HCT116 (cell line): ENCODE measurements around the gene SEMA5B. TPM values are rescaled to one million over a fixed set of nuclear protein-coding genes. Genes with fewer than 3 reads are reported as not detected.

Experiments used
- ATAC-seq: fragments of 200-7000 bp; cut with Tn5 transposase; 2 replicates; pipeline ENCODE4 v1.9.1; 2020; ENCODE audit warnings: mild to moderate bottlenecking, moderate library complexity
- BruUV-seq: library from RNA; stranded (reverse); fragments of 400-500 nt; replicated peaks from 2 replicates; lab custom pipeline; 2021; lab: Mats Ljungman, UMichigan
- CTCF ChIA-PET: fragments of 300-600 bp; sonication (Branson Sonifier 250); formaldehyde crosslinking; loops from one replicate; lab custom pipeline; 2021; ENCODE audit warnings: antibody characterized with exemption; lab: Charles Lee
- POLR2A ChIA-PET: fragments of 300-600, 350-600 bp; sonication (Branson Sonifier 250); formaldehyde crosslinking; loops from one replicate; lab custom pipeline; 2021; ENCODE audit warnings: antibody characterized with exemption; lab: Charles Lee
- RAD21 ChIA-PET, 2 experiments: fragments of 300-600 bp; sonication (Branson Sonifier 250); formaldehyde crosslinking; loops; one replicate each; lab custom pipeline; 2023; ENCODE audit warnings: low total read pairs in 2 of 2; ENCODE audit not compliant: uncharacterized antibody in 2 of 2, unreplicated experiment in 2 of 2, low non-redundant PET in 1 of 2; lab: Charles Lee
- DNase-seq: peaks from one replicate; pipeline ENCODE4 v3.0.0-alpha.2; 2010; ENCODE audit warnings: low read depth, low spot score
- H2AFZ ChIP-seq: fragments of 200-600 bp; shearing (Covaris generic), sonication (generic); 2 replicates; pipeline ENCODE4 v1.6.1; 2017; ENCODE audit warnings: low read depth, mixed run types, mixed read lengths, antibody characterized with exemption, low read length; ENCODE audit not compliant: poor library complexity, severe bottlenecking
- H3K27ac ChIP-seq: 2 replicates; pipeline ENCODE4 v1.5.1; 2012; ENCODE audit warnings: low read depth, low read length
- H3K27me3 ChIP-seq: fragments of 200-600 bp; sonication (generic); 2 replicates; pipeline ENCODE4 v1.6.1; 2016; ENCODE audit warnings: mixed run types, low read length, mixed read lengths; ENCODE audit not compliant: insufficient read depth
- H3K36me3 ChIP-seq, 2 experiments: fragments of 200-500 bp in 1 of 2; fragments of 200-600 bp in 1 of 2; sonication (Bioruptor generic) in 1 of 2; sonication (generic) in 1 of 2; 2 replicates each; pipeline versions ENCODE4 v1.5.1 to v1.6.1; 2014 to 2016; ENCODE audit warnings: low read length in 2 of 2, inconsistent platforms in 1 of 2, mixed read lengths in 1 of 2, mixed run types in 1 of 2; ENCODE audit not compliant: insufficient read depth in 2 of 2, control insufficient read depth in 1 of 2
- H3K4me1 ChIP-seq, 2 experiments: fragments of 200-600 bp in 1 of 2; sonication (generic) in 1 of 2; 2 replicates each; pipeline versions ENCODE4 v1.5.1 to v1.6.1; 2012 to 2017; ENCODE audit warnings: low read length in 2 of 2, inconsistent platforms in 1 of 2, mild to moderate bottlenecking in 1 of 2, mixed read lengths in 1 of 2, mixed run types in 1 of 2, moderate library complexity in 1 of 2; ENCODE audit not compliant: insufficient read depth in 2 of 2, control insufficient read depth in 1 of 2
- H3K4me2 ChIP-seq: fragments of 200-600 bp; sonication (generic); 2 replicates; pipeline ENCODE4 v1.6.1; 2017; ENCODE audit warnings: mixed run types, low read length, mixed read lengths
- H3K4me3 ChIP-seq, 2 experiments: fragments of 200-600 bp in 1 of 2; sonication (generic) in 1 of 2; replicated peaks in 1 of 2; 2 replicates each; pipeline ENCODE4 v1.5.1; 2011 to 2016; ENCODE audit warnings: low read length in 2 of 2, control low read depth in 1 of 2, low read depth in 1 of 2, mild to moderate bottlenecking in 1 of 2, mixed read lengths in 1 of 2, mixed run types in 1 of 2
- H3K79me2 ChIP-seq: fragments of 200-600 bp; sonication (generic); 2 replicates; pipeline ENCODE4 v1.6.1; 2017; ENCODE audit warnings: mild to moderate bottlenecking, mixed run types, low read length, moderate library complexity, mixed read lengths; ENCODE audit not compliant: insufficient read depth
- H3K9ac ChIP-seq: fragments of 200-600 bp; sonication (generic); 2 replicates; pipeline ENCODE4 v1.6.1; 2016; ENCODE audit warnings: low read length, mixed read lengths
- H3K9me2 ChIP-seq: fragments of 200-600 bp; sonication (generic), shearing (Covaris generic); 2 replicates; pipeline ENCODE4 v1.6.1; 2017; ENCODE audit warnings: mixed run types, mild to moderate bottlenecking, moderate library complexity; ENCODE audit not compliant: insufficient read depth
- H3K9me3 ChIP-seq, 2 experiments: fragments of 200-500 bp in 1 of 2; fragments of 200-600 bp in 1 of 2; sonication (Bioruptor generic) in 1 of 2; sonication (generic) in 1 of 2; 2 replicates each; pipeline ENCODE4 v1.6.1; 2014 to 2017; ENCODE audit warnings: low read length in 2 of 2, mixed read lengths in 2 of 2, inconsistent platforms in 1 of 2, low read depth in 1 of 2, mild to moderate bottlenecking in 1 of 2, mixed run types in 1 of 2, moderate library complexity in 1 of 2; ENCODE audit not compliant: control insufficient read depth in 1 of 2, insufficient read depth in 1 of 2
- H4K20me1 ChIP-seq: fragments of 200-600 bp; sonication (generic), shearing (Covaris generic); 2 replicates; pipeline ENCODE4 v1.6.1; 2017; ENCODE audit warnings: mixed run types, mild to moderate bottlenecking, moderate library complexity; ENCODE audit not compliant: insufficient read depth
- CBX3 ChIP-seq: IDR thresholded peaks from 2 replicates; pipeline ENCODE4 v1.6.1; 2012; ENCODE audit warnings: low read depth
- CEBPB ChIP-seq: IDR thresholded peaks from 2 replicates; pipeline ENCODE4 v1.6.1; 2012; ENCODE audit warnings: low read depth
- ELF1 ChIP-seq: IDR thresholded peaks from 2 replicates; pipeline ENCODE4 v1.6.1; 2012; ENCODE audit warnings: low read depth, borderline replicate concordance
- EZH2 ChIP-seq: fragments of 200-600 bp; sonication (generic); IDR thresholded peaks from 2 replicates; pipeline ENCODE4 v1.6.1; 2017; ENCODE audit warnings: antibody characterized with exemption, mixed run types
- FOSL1 ChIP-seq: IDR thresholded peaks from 2 replicates; pipeline ENCODE4 v1.6.1; 2012; ENCODE audit warnings: low read depth
- JUND ChIP-seq: IDR thresholded peaks from 2 replicates; pipeline ENCODE4 v1.6.1; 2012
- POLR2AphosphoS5 ChIP-seq: IDR thresholded peaks from 2 replicates; pipeline ENCODE4 v1.6.1; 2011; ENCODE audit warnings: mild to moderate bottlenecking, low read depth, low read length, moderate library complexity
- SP1 ChIP-seq: IDR thresholded peaks from 2 replicates; pipeline ENCODE4 v1.6.1; 2012; ENCODE audit warnings: low read depth
- SRF ChIP-seq: IDR thresholded peaks from 2 replicates; pipeline ENCODE4 v1.6.1; 2012; ENCODE audit warnings: low read depth
- TCF7L2 ChIP-seq: IDR thresholded peaks from 2 replicates; pipeline ENCODE4 v1.7.0; 2011; ENCODE audit warnings: borderline replicate concordance, inconsistent platforms; ENCODE audit not compliant: insufficient read depth, insufficient read length; ENCODE audit errors: extremely low read depth
- ZNF274 ChIP-seq: fragments of 200-500 bp; sonication (Bioruptor generic); IDR thresholded peaks from 2 replicates; pipeline ENCODE4 v1.6.1; 2014; ENCODE audit warnings: mild to moderate bottlenecking, low read depth, low read length, inconsistent platforms
- intact Hi-C: fragments of 100-400 bp; cut with micrococcal nuclease; formaldehyde crosslinking; loops from 2 replicates; pipeline ENCODE4 v1.10.0; 2022
- total RNA-seq: library from RNA; stranded (reverse); gene quantifications from one replicate; pipeline ENCODE4 v1.2.1, GENCODE V29; 2021; ENCODE audit not compliant: unreplicated experiment
- TF ChIP-seq, protein P1 (sequence below): IDR thresholded peaks from 2 replicates; pipeline ENCODE4 v1.6.1; 2012
- TF ChIP-seq, protein P2 (sequence below): IDR thresholded peaks from 2 replicates; pipeline ENCODE4 v1.6.1; 2012; ENCODE audit warnings: low read depth
- TF ChIP-seq, protein P3 (sequence below): IDR thresholded peaks from 2 replicates; pipeline ENCODE4 v1.6.1; 2012
- TF ChIP-seq, protein P4 (sequence below), 3 experiments: fragments of 200-600 bp in 1 of 3; sonication (generic) in 1 of 3; IDR thresholded peaks in 2 of 3; conservative IDR thresholded peaks in 1 of 3; 2 replicates each; pipeline ENCODE4 v1.5.1; 2012 to 2017; ENCODE audit warnings: low read depth in 2 of 3, low read length in 2 of 3, antibody characterized with exemption in 1 of 3, borderline replicate concordance in 1 of 3, control low read depth in 1 of 3, mild to moderate bottlenecking in 1 of 3, mixed read lengths in 1 of 3, mixed run types in 1 of 3, moderate library complexity in 1 of 3; ENCODE audit not compliant: insufficient read depth in 1 of 3

SEMA5B gene
- total RNA-seq, 1 experiment from 2014 or later = 0.15 TPM

DNA sequence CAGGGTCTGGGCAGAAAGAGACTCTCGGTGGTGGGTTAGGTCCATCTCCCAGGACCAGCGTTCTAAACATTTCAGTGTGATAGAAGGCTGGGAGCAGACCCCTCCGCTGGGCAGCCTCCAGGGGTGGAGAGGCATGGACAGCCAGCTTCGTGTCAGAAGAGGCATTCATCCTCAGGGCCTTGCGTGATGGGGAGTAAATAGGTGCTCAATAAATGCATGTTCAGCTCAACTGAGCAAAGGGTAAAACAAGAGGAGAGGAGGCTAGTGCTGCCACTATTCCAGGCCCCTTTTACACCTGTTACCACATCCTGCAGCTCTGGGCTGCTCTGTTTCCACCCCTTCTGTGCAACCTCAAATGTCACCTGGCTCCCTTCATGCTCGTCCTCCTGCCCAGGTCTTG, 49.0 kb downstream of the SEMA5B start:
- ChIA-PET RAD21 (no interaction called here), POLR2A (no interaction called here), CTCF (no interaction called here)
- H3K27ac ChIP-seq = no peak overlapping the region
- H3K4me3 ChIP-seq = no peak overlapping the region
- no peak overlapping the region for H3K9ac ChIP-seq
- H3K79me2 ChIP-seq = no peaks in the 10 kb centered on the region
- no peaks in the 10 kb centered on the region for H3K36me3 ChIP-seq
- H3K27me3 ChIP-seq = no peaks in the 10 kb centered on the region
- no peaks in the 10 kb centered on the region for H3K9me3 ChIP-seq
- BruUV-seq = no TSS peak
- TF ChIP-seq ZNF274 (no peak), JUND (no peak), SP1 (no peak), FOSL1 (no peak), EZH2 (no peak), TCF7L2 (no peak), POLR2AphosphoS5 (no peak), SRF (no peak), ELF1 (no peak), CEBPB (no peak), CBX3 (no peak)
- TF ChIP-seq, protein P1, sequence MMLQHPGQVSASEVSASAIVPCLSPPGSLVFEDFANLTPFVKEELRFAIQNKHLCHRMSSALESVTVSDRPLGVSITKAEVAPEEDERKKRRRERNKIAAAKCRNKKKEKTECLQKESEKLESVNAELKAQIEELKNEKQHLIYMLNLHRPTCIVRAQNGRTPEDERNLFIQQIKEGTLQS = no peak
- TF ChIP-seq, protein P2, sequence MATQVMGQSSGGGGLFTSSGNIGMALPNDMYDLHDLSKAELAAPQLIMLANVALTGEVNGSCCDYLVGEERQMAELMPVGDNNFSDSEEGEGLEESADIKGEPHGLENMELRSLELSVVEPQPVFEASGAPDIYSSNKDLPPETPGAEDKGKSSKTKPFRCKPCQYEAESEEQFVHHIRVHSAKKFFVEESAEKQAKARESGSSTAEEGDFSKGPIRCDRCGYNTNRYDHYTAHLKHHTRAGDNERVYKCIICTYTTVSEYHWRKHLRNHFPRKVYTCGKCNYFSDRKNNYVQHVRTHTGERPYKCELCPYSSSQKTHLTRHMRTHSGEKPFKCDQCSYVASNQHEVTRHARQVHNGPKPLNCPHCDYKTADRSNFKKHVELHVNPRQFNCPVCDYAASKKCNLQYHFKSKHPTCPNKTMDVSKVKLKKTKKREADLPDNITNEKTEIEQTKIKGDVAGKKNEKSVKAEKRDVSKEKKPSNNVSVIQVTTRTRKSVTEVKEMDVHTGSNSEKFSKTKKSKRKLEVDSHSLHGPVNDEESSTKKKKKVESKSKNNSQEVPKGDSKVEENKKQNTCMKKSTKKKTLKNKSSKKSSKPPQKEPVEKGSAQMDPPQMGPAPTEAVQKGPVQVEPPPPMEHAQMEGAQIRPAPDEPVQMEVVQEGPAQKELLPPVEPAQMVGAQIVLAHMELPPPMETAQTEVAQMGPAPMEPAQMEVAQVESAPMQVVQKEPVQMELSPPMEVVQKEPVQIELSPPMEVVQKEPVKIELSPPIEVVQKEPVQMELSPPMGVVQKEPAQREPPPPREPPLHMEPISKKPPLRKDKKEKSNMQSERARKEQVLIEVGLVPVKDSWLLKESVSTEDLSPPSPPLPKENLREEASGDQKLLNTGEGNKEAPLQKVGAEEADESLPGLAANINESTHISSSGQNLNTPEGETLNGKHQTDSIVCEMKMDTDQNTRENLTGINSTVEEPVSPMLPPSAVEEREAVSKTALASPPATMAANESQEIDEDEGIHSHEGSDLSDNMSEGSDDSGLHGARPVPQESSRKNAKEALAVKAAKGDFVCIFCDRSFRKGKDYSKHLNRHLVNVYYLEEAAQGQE = no peak
- TF ChIP-seq, protein P3, sequence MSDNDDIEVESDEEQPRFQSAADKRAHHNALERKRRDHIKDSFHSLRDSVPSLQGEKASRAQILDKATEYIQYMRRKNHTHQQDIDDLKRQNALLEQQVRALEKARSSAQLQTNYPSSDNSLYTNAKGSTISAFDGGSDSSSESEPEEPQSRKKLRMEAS = no peak
- TF ChIP-seq, protein P4, sequence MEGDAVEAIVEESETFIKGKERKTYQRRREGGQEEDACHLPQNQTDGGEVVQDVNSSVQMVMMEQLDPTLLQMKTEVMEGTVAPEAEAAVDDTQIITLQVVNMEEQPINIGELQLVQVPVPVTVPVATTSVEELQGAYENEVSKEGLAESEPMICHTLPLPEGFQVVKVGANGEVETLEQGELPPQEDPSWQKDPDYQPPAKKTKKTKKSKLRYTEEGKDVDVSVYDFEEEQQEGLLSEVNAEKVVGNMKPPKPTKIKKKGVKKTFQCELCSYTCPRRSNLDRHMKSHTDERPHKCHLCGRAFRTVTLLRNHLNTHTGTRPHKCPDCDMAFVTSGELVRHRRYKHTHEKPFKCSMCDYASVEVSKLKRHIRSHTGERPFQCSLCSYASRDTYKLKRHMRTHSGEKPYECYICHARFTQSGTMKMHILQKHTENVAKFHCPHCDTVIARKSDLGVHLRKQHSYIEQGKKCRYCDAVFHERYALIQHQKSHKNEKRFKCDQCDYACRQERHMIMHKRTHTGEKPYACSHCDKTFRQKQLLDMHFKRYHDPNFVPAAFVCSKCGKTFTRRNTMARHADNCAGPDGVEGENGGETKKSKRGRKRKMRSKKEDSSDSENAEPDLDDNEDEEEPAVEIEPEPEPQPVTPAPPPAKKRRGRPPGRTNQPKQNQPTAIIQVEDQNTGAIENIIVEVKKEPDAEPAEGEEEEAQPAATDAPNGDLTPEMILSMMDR (IDR thresholded peaks at IDR 0.05 in 2 of 3, conservative IDR thresholded peaks at IDR 0.05 in 1 of 3; ENCODE audit: borderline replicate concordance in 1 of 3, insufficient read depth in 1 of 3, low read depth in 2 of 3, low read length in 2 of 3) = no peak
- no peaks in the 10 kb centered on the region for H4K20me1 ChIP-seq
- peaks cover 0 to 9% of the 10 kb centered on the region in 2 experiments; a peak in 2 of 4 replicates for H3K4me1 ChIP-seq
- no peak for ATAC-seq
- DNase-seq = no peak
- intact Hi-C loops = no loop called here
- H2AFZ ChIP-seq = no peak overlapping the region
- peak overlapping the region; percentile 40 for H3K4me2 ChIP-seq
- no peaks in the 10 kb centered on the region for H3K9me2 ChIP-seq
